ENCODE data around the gene CRTC1.

DNA sequence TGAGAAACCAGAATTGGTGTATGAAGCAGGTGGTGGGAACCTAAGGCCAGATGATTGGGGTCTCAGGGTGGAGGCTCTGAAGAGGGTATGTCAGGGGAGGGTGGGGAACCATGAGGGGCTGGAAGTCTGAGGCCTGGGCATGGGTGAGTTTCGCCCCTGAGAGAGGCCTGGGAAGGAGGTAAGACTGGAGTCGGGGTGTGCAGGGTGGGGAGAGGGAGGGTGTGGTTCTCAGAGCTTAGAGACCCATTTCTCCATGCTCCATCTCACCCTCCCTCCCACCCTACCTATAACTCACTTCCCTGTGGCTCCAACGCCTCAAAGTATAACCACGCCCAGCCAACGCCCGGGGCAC, 47.7 kb upstream of the CRTC1 start:
- TF ChIP-seq CTCF (IDR thresholded peaks at IDR 0.05) (no peak), POLR2A (IDR thresholded peaks at IDR 0.05) (no peak)

All from body of pancreas (tissue), 4 donors.